K562 (cell line): Measurements from ENCODE around the gene C1QTNF9B. TPM values are rescaled to one million over a fixed set of nuclear protein-coding genes. Genes with fewer than 3 reads are reported as not detected.
A peak's percentile ranks its signal among the peaks of the same experiment; 100 is the strongest.

Source experiments
- ATF1 ChIP-seq, 2 experiments: fragments of 450-650 bp in 1 of 2; IDR thresholded peaks; 2 replicates each; pipeline ENCODE4 v1.6.1; 2016; ENCODE audit warnings: missing compliant biosample characterization in 1 of 2, missing genetic modification characterization in 1 of 2
- BCLAF1 ChIP-seq, 2 experiments: fragments of 450-650 bp in 1 of 2; IDR thresholded peaks; 2 replicates each; pipeline ENCODE4 v1.6.1; 2011 to 2017; ENCODE audit warnings: low read depth in 2 of 2, antibody characterized with exemption in 1 of 2, borderline replicate concordance in 1 of 2, low read length in 1 of 2, mild to moderate bottlenecking in 1 of 2, mixed read lengths in 1 of 2; ENCODE audit not compliant: control insufficient read depth in 1 of 2
- CTBP1 ChIP-seq: fragments of 450-650 bp; IDR thresholded peaks from 2 replicates; pipeline ENCODE4 v1.6.1; 2016; ENCODE audit warnings: borderline replicate concordance
- CTCF ChIP-seq, 3 experiments: IDR thresholded peaks in 2 of 3; conservative IDR thresholded peaks in 1 of 3; 2 replicates each; pipeline ENCODE4 v1.5.1; 2011 to 2012; ENCODE audit warnings: low read length in 3 of 3, mild to moderate bottlenecking in 3 of 3, control low read depth in 2 of 3, improper control_type of control experiment in 1 of 3, inconsistent platforms in 1 of 3, low read depth in 1 of 3, mixed read lengths in 1 of 3, moderate library complexity in 1 of 3; ENCODE audit not compliant: insufficient read depth in 2 of 3
- ELF1 ChIP-seq: fragments of 200-800 bp; sonication (Bioruptor generic); IDR thresholded peaks from 2 replicates; pipeline ENCODE4 v1.6.1; 2016; ENCODE audit warnings: missing genetic modification characterization, missing compliant biosample characterization
- GTF2E2 ChIP-seq: fragments of 200-800 bp; sonication (Bioruptor generic); IDR thresholded peaks from 2 replicates; pipeline ENCODE4 v1.6.1; 2016; ENCODE audit warnings: missing genetic modification characterization, missing compliant biosample characterization
- NEUROD1 ChIP-seq: fragments of 150-350 bp; IDR thresholded peaks from 2 replicates; pipeline ENCODE4 v1.6.1; 2014; ENCODE audit warnings: borderline replicate concordance, low read length, low read depth; ENCODE audit not compliant: partially characterized antibody
- NFATC3 ChIP-seq: fragments of 450-650 bp; IDR thresholded peaks from 2 replicates; pipeline ENCODE4 v1.6.1; 2017; ENCODE audit warnings: mild to moderate bottlenecking
- RAD21 ChIP-seq, 2 experiments: fragments of 250-450 bp in 1 of 2; fragments of 450-650 bp in 1 of 2; sonication (Bioruptor Pico) in 1 of 2; formaldehyde crosslinking in 1 of 2; IDR thresholded peaks in 1 of 2; conservative IDR thresholded peaks in 1 of 2; 2 replicates each; pipeline versions ENCODE4 v1.4.0 to v1.8.0; 2020 to 2022; ENCODE audit warnings: mild to moderate bottlenecking in 2 of 2, moderate library complexity in 1 of 2
- SIX5 ChIP-seq, 2 experiments: IDR thresholded peaks; 2 replicates each; pipeline ENCODE4 v1.6.1; 2011; ENCODE audit warnings: low read length in 2 of 2, borderline replicate concordance in 1 of 2, low read depth in 1 of 2, mild to moderate bottlenecking in 1 of 2, moderate library complexity in 1 of 2; ENCODE audit not compliant: insufficient read depth in 1 of 2
- ZBTB11 ChIP-seq, 3 experiments: fragments of 200-800 bp in 1 of 3; fragments of 250-450 bp in 1 of 3; fragments of 450-650 bp in 1 of 3; sonication (Bioruptor Pico) in 1 of 3; sonication (Bioruptor generic) in 1 of 3; formaldehyde crosslinking in 1 of 3; IDR thresholded peaks; 2 replicates each; pipeline versions ENCODE4 v1.6.1 to v1.8.0; 2016 to 2022; ENCODE audit warnings: mild to moderate bottlenecking in 2 of 3, missing genetic modification characterization in 2 of 3, missing compliant biosample characterization in 1 of 3, moderate library complexity in 1 of 3
- ZNF23 ChIP-seq: fragments of 250-450 bp; sonication (Bioruptor Pico); IDR thresholded peaks from 2 replicates; pipeline ENCODE4 v1.4.0; 2020; ENCODE audit warnings: mild to moderate bottlenecking
- ZNF232 ChIP-seq: sonication (generic); formaldehyde crosslinking; IDR thresholded peaks from 2 replicates; pipeline ENCODE4 v1.8.0; 2022; ENCODE audit warnings: mild to moderate bottlenecking, missing genetic modification reagents
- ZNF551 ChIP-seq: fragments of 250-450 bp; sonication (Bioruptor Pico); IDR thresholded peaks from 2 replicates; pipeline ENCODE4 v1.5.0; 2021; ENCODE audit warnings: mild to moderate bottlenecking, moderate library complexity
- ZNF561 ChIP-seq: fragments of 450-650 bp; formaldehyde crosslinking; conservative IDR thresholded peaks from 2 replicates; pipeline ENCODE4 v1.4.0; 2020; ENCODE audit warnings: mild to moderate bottlenecking, moderate library complexity
- ZNF699 ChIP-seq: fragments of 250-450 bp; sonication (Bioruptor Pico); IDR thresholded peaks from 2 replicates; pipeline ENCODE4 v1.8.0; 2021; ENCODE audit warnings: mild to moderate bottlenecking, moderate library complexity; ENCODE audit not compliant: insufficient replicate concordance
- polyA plus RNA-seq, 8 experiments: library from polyadenylated mRNA; depleted of rRNA in 4 of 8; stranded (reverse) in 5 of 8; unstranded in 3 of 8; fragments of >200 nt; fragmentation: Nextera tagmentation in 2 of 8; fragmentation: Illumina TruSeq in 1 of 8; extraction: Ambion mirVana in 2 of 8; extraction: Trizol in 1 of 8; gene quantifications; 2 replicates each; pipeline versions ENCODE4 v1.2.1 to v1.2.3, GENCODE V29; 2011 to 2014; ENCODE audit warnings: inconsistent platforms in 1 of 8, missing spikeins in 1 of 8
- total RNA-seq, 7 experiments: library from RNA; depleted of rRNA in 6 of 7; stranded (reverse); fragments of >200 nt in 6 of 7; fragmentation: Illumina TruSeq in 2 of 7; extraction: Trizol in 2 of 7; gene quantifications; 2 replicates each; pipeline versions ENCODE4 v1.2.1 to v1.2.3, GENCODE V29; 2011 to 2021; ENCODE audit warnings: low replicate concordance in 1 of 7

The C1QTNF9B gene
- total and polyA plus RNA-seq, 9 of the 15 experiments (the other 6 are each of a cell fraction or from before 2014, with no cell fraction given), result 0.14 to 0.94 (median 0.35) TPM; not detected in 3

DNA sequence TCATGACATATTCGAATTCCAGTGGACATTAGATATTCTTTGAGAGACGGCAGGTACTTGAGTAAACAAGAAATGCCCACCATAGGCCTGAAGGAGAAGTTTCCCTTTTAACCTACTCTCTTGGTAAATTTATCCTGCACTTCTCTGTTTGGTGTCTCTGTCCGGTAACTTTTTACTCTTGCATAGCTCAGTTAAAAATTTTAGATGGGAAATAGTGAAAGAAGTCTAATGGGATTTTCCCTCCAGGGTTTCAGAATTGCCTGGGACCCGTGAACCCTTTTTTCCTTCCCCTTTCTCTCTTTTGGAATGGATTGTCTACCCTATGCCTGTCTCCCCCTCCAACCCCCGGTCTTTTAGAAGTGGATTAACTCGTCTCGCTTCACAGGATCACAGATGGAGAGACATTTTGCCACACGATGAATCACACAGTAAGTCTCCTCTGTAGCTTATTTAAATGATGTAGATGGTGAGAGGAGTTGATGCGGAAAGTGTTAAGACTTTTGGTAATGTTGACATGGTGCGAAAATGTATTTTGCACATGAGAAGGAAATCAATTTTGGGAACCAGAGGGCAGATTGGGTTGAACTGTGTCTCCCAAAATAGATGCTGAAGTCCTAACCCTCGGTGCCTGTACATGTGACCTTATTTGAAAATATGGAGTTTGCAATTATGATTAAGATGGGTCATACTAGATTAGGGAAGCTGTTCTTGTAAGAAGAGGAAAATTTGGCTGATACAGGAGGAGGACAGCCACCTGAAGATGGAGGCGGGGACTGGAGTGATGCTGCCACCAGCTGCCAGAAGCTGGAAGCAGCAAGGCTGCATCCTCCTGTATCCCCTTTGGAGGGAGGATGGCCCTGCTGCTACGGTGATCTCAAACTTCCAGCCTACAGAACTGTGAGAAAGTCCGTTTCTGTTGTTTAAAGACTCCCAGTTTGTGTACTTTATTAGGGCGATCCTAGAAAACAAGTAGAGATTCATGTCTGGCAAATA lies 7.4 kb downstream of the C1QTNF9B start (continued):
- no peak for TF ChIP-seq ELF1 (tag)
- no peak for TF ChIP-seq ZNF23 (CRISPR knock-in tag)
- TF ChIP-seq ZBTB11 (CRISPR knock-in tag; IDR thresholded peaks at IDR 0.05), result no peak
- peak; percentile 10 to 44 (median 20); a peak in 2 of 6 replicates for TF ChIP-seq CTCF (IDR thresholded peaks at IDR 0.05 in 2 of 3, conservative IDR thresholded peaks at IDR 0.05 in 1 of 3; ENCODE audit: insufficient read depth in 2 of 3, low read depth in 1 of 3, low read length in 3 of 3)
- no peak for TF ChIP-seq ZNF551
- TF ChIP-seq GTF2E2, result no peak
- no peak for TF ChIP-seq NFATC3
- no peak for TF ChIP-seq ATF1 (CRISPR knock-in tag; IDR thresholded peaks at IDR 0.05)
- TF ChIP-seq ATF1 (tag; IDR thresholded peaks at IDR 0.05), result 0 out of 2 replicates have a peak, but pooled peaks have one; percentile 46
- TF ChIP-seq ZNF699, result no peak
- peak; percentile 73 for TF ChIP-seq CTBP1
- no peak for TF ChIP-seq SIX5 (IDR thresholded peaks at IDR 0.05; ENCODE audit: borderline replicate concordance in 1 of 2, insufficient read depth in 1 of 2, low read depth in 1 of 2, low read length in 2 of 2)
- TF ChIP-seq BCLAF1 (IDR thresholded peaks at IDR 0.05; ENCODE audit: borderline replicate concordance in 1 of 2, control insufficient read depth in 1 of 2, low read depth in 2 of 2, low read length in 1 of 2), result no peak
- no peak for TF ChIP-seq NEUROD1
- TF ChIP-seq ZNF232, result no peak
- peak in 1 of 2 experiments; percentile 49; a peak in 3 of 4 replicates for TF ChIP-seq RAD21 (CRISPR knock-in tag; conservative IDR thresholded peaks at IDR 0.05 in 1 of 2, IDR thresholded peaks at IDR 0.05 in 1 of 2)
- no peak for TF ChIP-seq ZNF561 (CRISPR knock-in tag)
